RKO (cell line): ENCODE measurements around the gene SENP8.
A peak's percentile ranks its signal among the peaks of the same experiment; 100 is the strongest.
"Not testable (repeated sequence)": the region's sequence is repeated elsewhere in the genome, so short reads cannot be mapped to it uniquely, and the experiment has no call there.

Experiments used
- DNase-seq: peaks from one replicate; pipeline ENCODE4 v3.0.0-alpha.2; 2016; ENCODE audit warnings: low spot score

SENP8 gene

DNA sequence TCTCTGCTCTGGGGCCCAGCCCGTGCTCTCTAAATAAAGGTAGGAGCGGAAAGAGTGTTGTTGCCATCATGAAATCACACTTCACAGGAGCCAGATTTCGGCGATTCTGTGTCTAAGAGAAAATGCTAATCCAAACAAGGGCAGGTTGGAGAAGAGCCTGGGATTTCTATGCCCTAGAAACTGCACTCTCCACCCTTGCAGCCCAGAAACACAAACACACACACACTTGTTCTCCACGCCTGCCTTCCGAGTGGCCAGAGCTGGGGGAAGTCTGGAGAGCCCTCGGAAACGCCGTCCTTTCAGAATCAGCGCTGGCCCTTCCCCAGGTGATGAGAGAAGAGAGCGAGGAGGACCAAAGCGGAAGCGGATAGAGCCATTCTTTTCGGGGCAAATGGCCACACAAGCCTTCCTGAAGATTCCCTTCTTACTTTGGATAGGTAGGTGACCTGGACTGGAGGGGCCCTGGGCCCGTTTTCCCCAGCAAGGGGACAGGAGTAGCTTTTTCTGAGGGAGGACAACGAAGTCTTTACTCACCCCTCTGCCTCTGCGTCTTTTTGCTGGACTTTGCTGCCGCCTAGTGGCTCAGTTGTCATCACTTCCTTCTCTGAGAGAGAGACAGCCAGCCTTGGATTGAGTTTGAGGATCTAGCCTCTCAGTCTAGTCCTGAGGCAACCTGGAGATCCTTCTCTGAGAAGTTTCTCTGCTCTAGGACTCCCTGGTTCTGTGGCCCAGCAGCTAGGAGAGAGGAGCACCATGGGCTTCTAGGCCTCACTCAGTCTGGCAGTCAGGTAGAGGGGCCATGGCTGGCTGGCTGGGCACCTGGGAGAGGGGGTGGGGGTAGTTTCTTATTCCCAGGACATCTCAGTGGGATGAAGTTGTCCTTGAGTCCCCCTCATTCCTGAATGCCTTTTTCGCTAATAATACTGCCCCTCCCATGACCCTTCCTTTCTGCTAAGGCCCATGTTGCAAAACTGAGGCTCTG, 37.7 kb downstream of the SENP8 start:
- DNase-seq = peak; percentile 79

DNA sequence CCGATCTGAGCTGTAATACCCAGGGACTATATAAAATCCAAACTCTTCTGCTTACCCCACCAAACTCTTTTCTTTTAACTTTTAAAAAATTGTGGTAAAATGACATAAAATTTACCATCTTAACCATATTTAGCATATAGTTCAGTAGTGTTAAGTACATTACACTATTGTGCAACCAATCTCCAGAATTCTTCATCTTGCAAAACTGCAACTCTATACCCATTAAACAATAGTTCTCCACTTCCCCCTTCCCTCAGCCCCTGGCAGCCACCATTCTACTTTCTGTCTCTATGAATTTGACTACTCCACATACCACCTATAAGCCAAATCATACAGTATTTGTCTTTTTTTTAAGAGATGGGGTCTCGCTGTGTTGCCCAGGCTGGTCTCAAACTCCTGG, 38.7 kb downstream of the SENP8 start:
- DNase-seq = no peak

DNA sequence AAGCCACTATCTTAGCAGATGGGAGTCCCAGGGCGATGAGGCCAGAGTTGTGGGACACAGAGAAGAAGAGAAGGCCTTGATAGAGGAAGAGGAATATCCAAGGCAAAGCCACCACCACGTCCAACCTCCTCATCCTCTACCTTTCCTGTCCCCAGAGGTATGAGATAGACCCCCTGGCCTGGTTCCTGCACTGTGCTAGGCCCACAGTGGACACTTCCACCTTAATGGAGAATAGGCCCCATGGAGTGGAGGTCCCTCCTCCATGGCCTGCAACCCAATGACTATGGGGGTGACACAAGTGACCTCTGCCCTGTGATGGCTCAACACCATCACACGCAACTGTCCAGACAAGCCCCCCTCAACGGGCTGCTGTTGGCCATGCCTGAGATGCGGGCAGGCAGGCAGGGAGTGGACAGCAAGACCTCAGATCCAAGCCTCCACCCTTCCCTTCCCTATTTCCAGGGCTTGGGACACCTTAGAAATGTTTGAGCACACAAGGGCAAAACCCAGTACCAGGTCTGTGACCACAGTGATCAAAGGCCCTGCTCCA, 42.6 kb downstream of the SENP8 start:
- DNase-seq = no peak

DNA sequence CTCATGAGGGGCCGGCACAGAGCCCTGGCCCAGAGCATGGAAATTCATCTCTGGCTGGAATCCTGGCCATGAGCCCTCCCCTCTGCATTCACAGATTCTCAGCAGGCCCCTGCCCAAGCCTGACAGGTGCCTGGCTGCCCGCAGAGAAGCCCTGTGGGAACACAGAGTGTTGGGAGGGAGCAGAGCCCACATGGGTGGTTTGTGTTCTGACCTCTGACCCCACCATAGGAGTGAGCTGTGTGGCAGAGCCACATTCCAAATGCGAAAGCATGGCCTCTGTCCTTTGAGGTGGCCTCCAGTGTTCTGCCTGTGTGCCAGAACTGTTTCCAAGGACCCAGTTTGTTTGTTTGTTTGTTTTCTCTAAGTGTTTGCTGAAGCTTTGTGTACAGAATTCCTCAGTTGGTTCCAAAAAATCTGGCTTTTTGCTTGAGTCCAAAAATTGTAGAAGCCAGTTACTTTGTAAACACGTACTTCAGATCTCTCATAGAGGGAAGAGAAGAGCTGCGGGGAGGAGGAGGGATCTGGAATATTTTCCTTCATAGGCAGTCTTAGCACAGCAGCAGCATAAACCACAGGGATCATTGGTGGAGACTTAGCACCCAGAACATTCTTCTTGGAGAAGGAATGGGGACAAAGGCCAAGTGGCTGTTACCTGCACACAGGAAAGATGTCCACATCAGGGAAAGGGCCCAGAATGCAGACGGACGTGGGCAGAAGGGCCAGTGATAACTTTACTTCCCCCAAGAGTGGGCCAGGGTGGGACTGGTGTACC, 43.3 kb downstream of the SENP8 start:
- DNase-seq = no peak

DNA sequence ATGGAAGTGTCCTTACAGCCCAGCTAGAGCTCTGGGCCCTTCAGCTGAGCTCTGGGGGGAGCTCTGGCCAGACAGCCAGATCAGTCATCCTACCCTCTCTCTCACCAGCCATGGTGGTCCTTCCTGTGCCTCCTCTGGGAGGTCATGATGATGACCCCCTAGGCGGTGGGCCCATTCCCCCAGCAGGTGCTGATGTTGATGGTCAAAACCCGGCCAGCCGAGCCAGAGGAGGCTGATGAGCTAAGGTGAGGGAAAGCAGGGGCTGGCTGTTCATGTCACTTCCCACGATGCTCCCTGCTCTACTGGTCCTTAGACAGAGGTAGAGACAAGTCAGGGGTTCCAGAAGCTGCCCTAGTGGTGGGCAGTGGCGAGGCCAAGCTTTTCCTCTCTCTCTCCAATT, 44.4 kb downstream of the SENP8 start:
- DNase-seq = no peak

DNA sequence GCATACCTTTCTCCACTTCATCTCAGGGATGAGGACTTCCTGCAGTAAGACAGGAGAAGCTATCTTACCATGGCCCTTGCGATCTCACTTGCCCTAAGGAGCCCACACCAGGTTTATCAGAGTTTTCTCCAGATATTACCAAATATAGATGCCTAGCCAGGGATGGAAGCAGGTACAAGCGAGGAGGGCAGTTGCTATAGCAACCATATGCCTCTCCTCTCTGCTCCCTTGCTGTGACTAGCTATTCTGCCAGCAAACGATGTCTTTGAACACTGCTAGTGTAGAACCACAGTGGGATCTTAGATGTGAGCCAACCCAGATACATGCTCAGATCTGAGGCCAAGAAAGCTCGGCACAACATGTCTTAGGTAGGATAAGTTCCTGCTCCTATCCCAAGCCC, 45.5 kb downstream of the SENP8 start:
- no peak for DNase-seq

DNA sequence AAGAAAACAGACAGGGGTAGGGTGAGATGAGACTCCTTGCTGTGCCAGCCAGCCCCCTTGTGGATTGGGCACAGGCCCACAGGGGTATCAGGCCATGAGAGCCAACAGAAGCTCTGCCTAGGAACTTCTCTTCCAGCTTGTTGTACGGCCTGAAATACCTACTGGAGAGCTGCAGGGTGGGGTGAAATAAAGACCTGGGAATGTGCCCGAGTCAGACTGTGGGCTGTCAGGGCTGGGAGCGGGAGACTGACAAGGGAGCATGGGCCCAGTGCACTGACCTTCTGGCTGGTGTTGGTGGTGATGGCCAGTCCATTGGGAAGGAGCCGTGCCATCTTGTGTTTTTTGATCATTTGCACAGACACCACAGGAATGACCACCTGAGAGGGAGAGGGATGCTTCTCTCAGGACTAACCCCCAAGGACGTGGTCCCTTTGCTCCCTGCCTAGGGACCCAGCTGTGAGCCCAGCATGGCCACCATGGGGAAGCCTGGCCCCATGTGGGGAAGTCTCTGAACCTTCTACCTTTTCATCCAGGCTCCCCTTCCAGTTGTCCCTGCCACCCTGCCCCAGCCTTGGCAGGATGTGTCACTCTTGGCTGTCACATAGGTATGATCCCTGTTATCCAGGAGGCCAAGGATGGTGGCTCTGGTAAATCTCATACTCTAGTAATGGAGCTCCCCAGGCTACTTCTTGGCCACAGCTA, 48.7 kb downstream of the SENP8 start:
- no peak for DNase-seq

DNA sequence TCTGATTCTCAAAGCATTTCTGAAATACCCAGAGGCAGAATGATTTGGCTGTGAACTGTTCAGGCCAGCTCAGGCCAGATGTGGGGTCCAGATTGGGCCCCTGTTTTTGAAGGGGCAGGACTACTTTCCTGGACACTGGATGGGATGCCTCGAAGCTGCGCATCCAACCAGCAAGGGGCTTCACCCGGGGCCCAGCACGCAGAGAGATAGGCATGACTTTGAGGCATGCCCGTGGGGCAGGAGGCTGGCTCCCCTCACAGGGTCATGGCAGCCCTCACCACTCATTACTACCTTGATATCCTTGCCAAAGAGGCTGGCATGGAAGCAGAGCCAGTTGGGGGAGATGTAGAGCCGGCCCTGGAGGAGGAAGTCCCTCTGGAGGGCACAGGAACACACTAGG, 49.2 kb downstream of the SENP8 start:
- DNase-seq = no peak

DNA sequence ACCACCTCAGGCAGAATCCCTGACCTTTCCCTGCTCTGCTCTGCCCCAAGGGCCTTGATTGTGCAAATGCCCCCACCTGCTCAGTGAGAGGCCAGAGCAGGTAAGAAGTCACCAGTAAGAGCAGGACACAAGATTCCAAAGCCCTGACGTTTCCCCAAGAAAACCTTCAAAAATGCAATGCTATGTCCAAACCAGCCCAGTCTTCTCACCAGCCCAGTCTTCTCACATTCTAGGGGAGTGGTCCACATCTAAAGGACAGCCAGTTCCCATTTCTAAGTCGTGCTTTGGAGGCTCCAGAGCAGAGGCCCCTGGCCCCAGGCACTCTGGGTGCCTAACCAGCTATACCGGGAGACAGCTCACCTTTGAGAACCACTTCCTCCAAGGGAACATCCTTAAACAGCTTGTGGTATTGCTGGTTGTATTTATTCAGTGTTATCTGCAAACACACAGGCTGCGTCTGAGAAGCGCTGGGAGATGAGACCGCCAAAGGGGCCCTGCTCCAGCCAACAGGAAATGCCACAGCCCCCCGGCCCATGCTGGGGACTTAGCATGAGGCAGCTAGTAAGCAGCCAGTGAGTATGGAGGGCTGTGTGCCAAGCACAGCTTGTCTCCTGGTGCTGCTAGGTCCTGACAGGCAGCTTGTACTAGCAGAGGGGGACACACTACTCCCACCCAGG, 50.1 kb downstream of the SENP8 start:
- DNase-seq = no peak

DNA sequence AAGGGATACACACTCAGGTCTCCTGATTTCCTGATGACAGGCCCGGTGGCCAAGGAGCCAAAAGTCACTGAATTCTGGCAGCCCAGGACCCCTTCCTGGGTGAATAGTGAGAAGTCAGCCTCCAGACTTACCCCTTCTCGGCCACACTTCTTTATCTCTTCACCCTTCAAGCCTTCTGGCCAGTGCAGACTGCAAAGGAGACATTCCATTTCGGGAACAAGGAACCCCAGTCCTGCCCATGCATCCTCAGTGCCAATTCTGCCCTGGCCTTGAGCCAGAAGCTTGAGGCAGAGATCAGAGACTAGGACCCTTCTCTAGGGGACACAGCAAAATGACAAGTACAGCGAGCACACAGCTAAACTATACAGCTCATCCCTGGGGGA, 50.6 kb downstream of the SENP8 start:
- DNase-seq = no peak

DNA sequence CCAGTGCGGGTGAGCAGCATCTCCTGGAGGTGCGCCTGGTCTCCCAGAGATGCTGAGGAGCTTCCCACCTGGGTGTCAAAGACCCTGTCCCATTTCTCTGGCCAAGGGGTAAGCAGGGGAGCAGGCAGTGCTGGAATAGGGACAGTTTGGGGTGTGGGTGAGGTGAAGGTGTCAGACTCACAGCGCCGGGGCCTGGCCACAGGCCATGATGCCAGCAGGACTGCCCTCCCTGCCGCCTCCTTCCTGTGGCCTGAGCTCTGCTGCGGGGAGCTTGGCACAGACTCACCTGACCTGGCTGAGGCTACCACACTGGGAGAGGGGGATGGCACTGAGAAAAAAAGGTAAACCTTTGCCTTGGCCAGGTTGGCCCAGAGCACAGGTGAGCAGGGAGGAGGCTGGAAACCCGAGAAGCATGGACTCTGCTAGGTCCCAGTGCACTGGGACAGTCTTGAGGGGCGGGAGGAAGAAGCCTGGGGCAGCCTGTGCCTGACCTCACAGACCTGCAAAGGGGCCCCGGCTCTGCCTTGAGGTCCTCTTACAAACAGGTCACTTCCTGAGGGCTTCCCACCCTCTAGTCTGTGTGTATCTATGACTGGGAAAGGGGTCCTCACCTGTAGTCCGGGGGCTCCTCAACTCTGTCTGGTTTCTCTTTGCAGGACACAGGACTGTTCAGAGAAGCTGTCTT, 51.2 kb downstream of the SENP8 start:
- DNase-seq = no peak

DNA sequence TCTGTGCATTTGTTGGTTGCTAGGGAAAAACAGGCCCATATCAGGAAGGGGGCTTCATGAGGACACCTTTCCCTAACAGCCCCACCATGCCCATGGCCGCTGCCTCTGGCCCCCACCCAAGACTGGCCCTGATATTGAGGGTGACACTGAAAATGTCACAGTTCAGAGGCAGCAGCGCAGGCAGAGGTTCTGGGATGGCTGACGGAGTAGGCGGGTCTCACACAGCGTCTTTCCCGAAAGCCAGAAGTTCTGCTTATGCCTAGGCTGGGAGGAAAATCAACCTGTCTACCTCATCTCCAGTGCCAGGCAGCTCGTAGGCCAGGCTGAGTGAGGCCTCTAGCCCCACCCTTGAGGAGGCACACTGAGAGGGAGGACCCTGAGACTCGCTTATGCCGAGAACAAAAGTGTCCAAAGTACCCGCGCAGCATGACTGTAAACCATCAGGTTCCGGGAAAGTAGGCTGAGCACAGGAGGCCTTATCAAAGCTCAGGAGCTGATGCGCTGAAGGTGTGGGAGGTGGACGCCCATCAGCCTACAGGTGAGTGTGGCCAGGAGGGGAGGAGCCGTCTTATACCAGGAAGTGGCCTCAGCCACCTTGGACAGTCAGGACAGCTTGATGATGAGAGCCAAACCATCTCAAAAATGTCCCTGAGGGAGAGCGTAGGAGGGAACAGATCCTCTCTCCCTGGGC, 51.9 kb downstream of the SENP8 start:
- no peak for DNase-seq

DNA sequence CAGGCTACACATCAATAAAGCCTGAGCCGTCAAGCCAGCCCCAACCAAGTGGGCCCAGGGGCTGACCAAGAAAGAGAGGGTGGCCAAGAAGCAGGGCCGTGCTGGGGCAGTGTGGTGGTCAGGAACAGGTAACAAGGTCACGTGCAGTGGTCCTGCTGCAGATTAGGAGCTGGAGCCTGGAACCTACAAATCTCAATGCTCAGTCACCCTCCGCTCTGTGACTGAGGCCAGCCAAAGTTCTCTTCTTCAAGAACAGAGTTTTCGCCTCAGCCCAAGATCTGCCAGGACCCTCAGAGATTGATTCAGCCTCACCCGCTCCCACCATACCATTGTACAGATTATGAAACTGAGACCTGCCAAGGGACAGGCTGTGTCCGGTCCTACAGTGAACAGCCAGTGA, 52.5 kb downstream of the SENP8 start:
- DNase-seq = no peak

DNA sequence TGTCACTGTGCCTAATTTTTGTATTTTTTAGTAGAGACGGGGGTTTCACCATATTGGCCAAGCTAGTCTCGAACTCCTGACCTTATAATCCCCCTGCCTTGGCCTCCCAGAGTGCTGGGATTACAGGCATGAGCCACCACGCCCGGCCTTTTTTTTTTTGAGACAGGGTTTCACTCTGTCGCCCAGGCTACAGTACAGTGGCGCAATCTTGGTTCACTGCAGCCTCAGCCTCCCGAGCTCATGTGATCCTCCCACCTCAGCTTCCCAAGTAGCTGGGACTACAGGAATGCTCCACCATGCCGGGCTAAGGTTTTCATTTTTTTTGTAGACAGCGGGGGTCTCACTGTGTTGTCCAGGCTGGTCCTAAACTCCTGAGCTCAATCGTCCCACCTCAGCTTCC, 53.8 kb downstream of the SENP8 start:
- DNase-seq = not testable (repeated sequence)

DNA sequence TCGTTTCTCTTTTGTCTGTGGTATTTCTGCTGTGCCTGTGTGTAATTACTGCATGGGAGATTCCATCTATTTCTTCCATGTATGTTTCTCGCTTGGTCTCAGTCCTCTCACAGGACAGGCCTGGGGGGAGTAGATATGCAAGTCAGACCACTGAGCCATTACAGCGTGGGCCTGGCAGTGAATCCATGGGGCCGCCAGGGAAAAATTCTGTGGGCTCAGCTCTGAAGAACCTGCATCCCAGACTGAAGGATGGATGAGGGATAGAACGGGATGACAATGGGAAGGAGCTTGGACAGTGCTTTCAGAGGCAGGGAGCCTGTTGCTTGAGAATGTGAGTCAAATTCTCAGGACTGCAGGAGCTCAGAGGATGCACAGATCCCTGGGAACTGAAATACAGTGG, 54.6 kb downstream of the SENP8 start:
- DNase-seq = no peak

DNA sequence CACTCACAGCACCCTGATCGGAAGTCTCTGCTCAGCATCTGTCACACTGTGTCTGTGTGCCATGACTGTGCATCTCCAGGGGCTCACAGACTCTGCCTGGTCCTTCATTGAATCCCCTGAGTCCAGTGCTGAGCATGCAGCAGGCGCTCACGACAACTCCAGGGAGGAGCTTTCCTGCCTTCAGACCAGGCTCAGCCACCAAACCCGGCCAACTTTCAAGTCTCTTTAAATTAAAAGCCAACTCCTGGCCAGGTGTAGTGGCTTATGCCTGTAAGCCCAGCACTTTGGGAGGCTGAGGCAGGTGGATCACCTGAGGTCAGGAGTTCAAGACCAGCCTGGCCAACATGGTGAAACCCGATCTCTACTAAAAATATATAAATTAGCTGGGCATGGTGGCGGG, 55.2 kb downstream of the SENP8 start:
- no peak for DNase-seq

DNA sequence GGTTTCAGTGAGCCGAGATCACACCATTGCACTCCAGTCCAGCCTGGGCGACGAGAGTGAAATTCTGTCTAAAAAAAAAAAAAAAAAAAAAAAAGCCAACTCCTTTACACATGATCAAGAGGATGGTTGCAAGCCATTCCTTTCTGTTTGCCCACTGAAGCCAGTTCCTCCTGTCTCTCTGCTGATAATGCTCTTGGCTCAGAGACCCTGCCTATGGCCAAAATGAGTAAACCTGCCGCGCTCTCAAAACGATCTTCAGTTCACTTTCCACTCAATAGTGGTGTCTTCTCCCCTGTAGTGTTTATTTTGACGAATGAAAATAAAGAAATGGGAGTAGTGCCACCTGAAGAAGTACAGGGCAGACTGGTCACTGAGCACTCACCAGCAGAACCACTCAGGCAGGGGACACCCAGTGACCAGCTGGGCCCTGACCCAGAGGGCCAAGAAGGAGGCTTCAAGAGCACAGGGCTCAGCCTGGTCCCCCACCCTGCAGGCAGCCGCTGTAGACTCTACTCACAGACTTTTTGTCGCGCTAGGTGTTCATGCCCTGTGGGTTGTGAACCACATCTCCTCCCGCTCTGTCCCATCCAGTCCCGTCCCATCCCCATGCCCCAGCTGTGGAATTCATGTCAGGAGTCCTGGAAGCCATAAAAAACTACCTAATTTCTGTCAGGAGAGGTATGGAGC, 55.8 kb downstream of the SENP8 start:
- no peak for DNase-seq

DNA sequence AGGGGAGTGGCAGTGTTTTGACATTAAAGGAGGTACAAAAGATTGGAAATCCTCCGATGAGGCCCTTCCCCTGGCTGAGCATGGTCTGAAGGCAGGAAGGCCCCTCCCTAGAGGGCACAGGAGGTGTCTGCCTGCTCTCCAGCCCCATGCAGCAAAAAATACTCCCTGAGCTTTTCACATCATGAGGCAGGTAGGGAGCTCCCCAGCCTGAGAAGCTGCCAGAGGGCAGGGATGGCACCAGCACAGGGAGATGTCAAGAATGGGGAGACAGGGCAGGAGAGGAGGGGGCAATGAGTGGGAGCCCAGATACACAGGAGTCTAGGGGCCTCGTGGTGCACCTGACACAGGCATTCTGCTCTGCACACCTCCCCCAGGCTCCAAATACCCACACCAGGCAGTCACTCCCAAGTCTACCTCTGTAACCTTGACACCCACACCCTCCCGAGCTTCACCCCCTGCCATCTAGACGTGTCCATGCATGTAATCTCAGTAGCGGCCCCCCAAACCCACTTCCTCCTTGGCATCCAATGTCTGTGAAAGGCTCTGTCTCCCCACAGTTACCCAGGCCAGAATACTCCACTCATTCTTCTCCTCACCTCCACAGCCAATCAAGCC, 56.5 kb downstream of the SENP8 start:
- no peak for DNase-seq
